OCI-LY7 (cell line): ENCODE results near the gene ANK3. TPM values are rescaled to one million over a fixed set of nuclear protein-coding genes. Genes with fewer than 3 reads are reported as not detected.

Experiments
- BruUV-seq: library from RNA; stranded (reverse); fragments of 400-500 nt; replicated peaks from 2 replicates; lab custom pipeline; 2021; lab: Mats Ljungman, UMichigan
- CTCF ChIA-PET: fragments of 300-600 bp; sonication (Branson Sonifier 250); formaldehyde crosslinking; loops from one replicate; lab custom pipeline; 2022; ENCODE audit warnings: antibody characterized with exemption; ENCODE audit not compliant: unreplicated experiment; lab: Charles Lee
- POLR2A ChIA-PET: fragments of 300-600 bp; sonication (Branson Sonifier 250); formaldehyde crosslinking; loops from one replicate; lab custom pipeline; 2022; ENCODE audit warnings: antibody characterized with exemption; lab: Charles Lee
- DNase-seq: peaks from one replicate; pipeline ENCODE4 v3.0.0-alpha.2; 2015; ENCODE audit warnings: low spot score
- H2AFZ ChIP-seq: fragments of 200-600 bp; sonication (generic), shearing (Covaris generic); 2 replicates; pipeline ENCODE4 v1.6.1; 2014; ENCODE audit warnings: mild to moderate bottlenecking, antibody characterized with exemption, low read length, moderate library complexity
- H3K27ac ChIP-seq: fragments of 200-600 bp; sonication (generic); 2 replicates; pipeline ENCODE4 v1.5.1; 2014; ENCODE audit warnings: mixed run types, low read depth, mild to moderate bottlenecking, moderate library complexity, low read length, inconsistent platforms; ENCODE audit not compliant: poor library complexity, severe bottlenecking
- H3K36me3 ChIP-seq: fragments of 200-600 bp; sonication (generic); 2 replicates; pipeline ENCODE4 v1.6.1; 2014; ENCODE audit warnings: mild to moderate bottlenecking, antibody characterized with exemption, low read length, moderate library complexity, mixed read lengths; ENCODE audit not compliant: insufficient read depth
- H3K4me1 ChIP-seq: fragments of 200-600 bp; sonication (generic); 2 replicates; pipeline ENCODE4 v1.5.1; 2014; ENCODE audit warnings: mild to moderate bottlenecking, low read length; ENCODE audit not compliant: insufficient read depth, poor library complexity, severe bottlenecking
- H3K4me2 ChIP-seq: fragments of 200-600 bp; sonication (generic); 2 replicates; pipeline ENCODE4 v1.6.1; 2014; ENCODE audit warnings: mild to moderate bottlenecking, low read length
- H3K4me3 ChIP-seq: fragments of 200-600 bp; sonication (generic); 2 replicates; pipeline ENCODE4 v1.5.1; 2014; ENCODE audit warnings: mild to moderate bottlenecking, low read depth, low read length; ENCODE audit not compliant: poor library complexity, severe bottlenecking
- H3K79me2 ChIP-seq: fragments of 200-600 bp; sonication (generic); 2 replicates; pipeline ENCODE4 v1.6.1; 2016; ENCODE audit warnings: low read depth, mild to moderate bottlenecking, low read length, moderate library complexity, mixed read lengths; ENCODE audit not compliant: insufficient read depth
- H3K9me2 ChIP-seq: fragments of 200-600 bp; sonication (generic); 2 replicates; pipeline ENCODE4 v1.6.1; 2016; ENCODE audit warnings: mild to moderate bottlenecking, low read length, mixed read lengths; ENCODE audit not compliant: insufficient read depth
- H3K9me3 ChIP-seq: fragments of 200-600 bp; sonication (generic); 2 replicates; pipeline ENCODE4 v1.6.1; 2014; ENCODE audit warnings: mild to moderate bottlenecking, mixed run types, low read length, mixed read lengths
- H4K20me1 ChIP-seq: fragments of 200-600 bp; sonication (generic); 2 replicates; pipeline ENCODE4 v1.6.1; 2014; ENCODE audit warnings: mild to moderate bottlenecking, antibody characterized with exemption, low read length, moderate library complexity, mixed read lengths; ENCODE audit not compliant: insufficient read depth
- CTCF ChIP-seq: fragments of 200-600 bp; sonication (generic); conservative IDR thresholded peaks from 2 replicates; pipeline ENCODE4 v1.5.1; 2014; ENCODE audit warnings: mild to moderate bottlenecking, antibody characterized with exemption, low read length, moderate library complexity, mixed read lengths
- EZH2phosphoT487 ChIP-seq: fragments of 200-600 bp; sonication (generic); IDR thresholded peaks from 2 replicates; pipeline ENCODE4 v1.6.1; 2018; ENCODE audit warnings: low read depth, borderline replicate concordance, mild to moderate bottlenecking, mixed run types, antibody characterized with exemption, low read length, moderate library complexity, mixed read lengths
- intact Hi-C: fragments of 100-400 bp; cut with micrococcal nuclease; formaldehyde crosslinking; loops from one replicate; pipeline ENCODE4 v1.10.0; 2022; ENCODE audit not compliant: unreplicated experiment
- total RNA-seq, 2 experiments: library from RNA; depleted of rRNA in 1 of 2; stranded (reverse); fragments of >200 nt in 1 of 2; shearing (Covaris generic) in 1 of 2; gene quantifications; 2 replicates each; pipeline ENCODE4 v1.2.3, GENCODE V29; 2014 to 2022

ANK3 gene
- total RNA-seq, 2 experiments from 2014 or later: 0.13 to 0.49 TPM

- H4K20me1 ChIP-seq: no peaks in the 10 kb centered on the region
- intact Hi-C loops: no loop called here
- no peak for TF ChIP-seq CTCF
- no peak for TF ChIP-seq EZH2phosphoT487
- no peaks in the 10 kb centered on the region for H3K36me3 ChIP-seq
- CTCF ChIA-PET: no interaction called here
- DNase-seq: no peak
- POLR2A ChIA-PET: no interaction called here
- H3K4me1 ChIP-seq: no peaks in the 10 kb centered on the region
- H3K9me3 ChIP-seq: no peaks in the 10 kb centered on the region
- H3K9me2 ChIP-seq: no peaks in the 10 kb centered on the region
- BruUV-seq: no TSS peak
- H3K27ac ChIP-seq: no peak overlapping the region
- no peaks in the 10 kb centered on the region for H3K79me2 ChIP-seq
- no peak overlapping the region for H3K4me2 ChIP-seq
- no peak overlapping the region for H3K4me3 ChIP-seq
- no peak overlapping the region for H2AFZ ChIP-seq
Measured at GRCh38 chr10:60008816-60009215, 380.9 kb downstream of the ANK3 start.

GRCh38 chr10:60006062-60006461 is 383.6 kb downstream of the ANK3 start:
- intact Hi-C loops: no loop called here
- Histone ChIP-seq H2AFZ (no peak overlapping the region), H3K4me2 (no peak overlapping the region), H3K27ac (no peak overlapping the region), H4K20me1 (no peaks in the 10 kb centered on the region), H3K4me1 (no peaks in the 10 kb centered on the region), H3K79me2 (no peaks in the 10 kb centered on the region), H3K4me3 (no peak overlapping the region), H3K9me2 (no peaks in the 10 kb centered on the region), H3K36me3 (no peaks in the 10 kb centered on the region), H3K9me3 (no peaks in the 10 kb centered on the region)
- ChIA-PET POLR2A (interaction anchor here (0.6 kb wide), 1 partner anchor 1813 kb away, joined by 3 read pairs; no protein-coding TSS in a partner anchor), CTCF (no interaction called here)
- DNase-seq: no peak
- BruUV-seq: no TSS peak
- TF ChIP-seq CTCF (no peak), EZH2phosphoT487 (no peak)

GRCh38 chr10:60003651-60004523 is 385.8 kb downstream of the ANK3 start:
- no TSS peak for BruUV-seq
- no peak overlapping the region for H2AFZ ChIP-seq
- no peak for DNase-seq
- no peaks in the 10 kb centered on the region for H3K36me3 ChIP-seq
- H3K4me3 ChIP-seq: no peak overlapping the region
- no peak overlapping the region for H3K27ac ChIP-seq
- no peaks in the 10 kb centered on the region for H3K9me2 ChIP-seq
- POLR2A ChIA-PET: no interaction called here
- H3K9me3 ChIP-seq: no peaks in the 10 kb centered on the region
- no peak overlapping the region for H3K4me2 ChIP-seq
- TF ChIP-seq EZH2phosphoT487 (no peak), CTCF (no peak)
- no peaks in the 10 kb centered on the region for H3K79me2 ChIP-seq
- H4K20me1 ChIP-seq: no peaks in the 10 kb centered on the region
- H3K4me1 ChIP-seq: no peaks in the 10 kb centered on the region
- CTCF ChIA-PET: no interaction called here
- intact Hi-C loops: no loop called here
